ENCODE measurements around the gene SPATA9. TPM values are rescaled to one million over a fixed set of nuclear protein-coding genes. Genes with fewer than 3 reads are reported as not detected.

The SPATA9 gene
- total and polyA plus RNA-seq, 9 donors = 0.71 to 2.6 (median 1.7) TPM

DNA sequence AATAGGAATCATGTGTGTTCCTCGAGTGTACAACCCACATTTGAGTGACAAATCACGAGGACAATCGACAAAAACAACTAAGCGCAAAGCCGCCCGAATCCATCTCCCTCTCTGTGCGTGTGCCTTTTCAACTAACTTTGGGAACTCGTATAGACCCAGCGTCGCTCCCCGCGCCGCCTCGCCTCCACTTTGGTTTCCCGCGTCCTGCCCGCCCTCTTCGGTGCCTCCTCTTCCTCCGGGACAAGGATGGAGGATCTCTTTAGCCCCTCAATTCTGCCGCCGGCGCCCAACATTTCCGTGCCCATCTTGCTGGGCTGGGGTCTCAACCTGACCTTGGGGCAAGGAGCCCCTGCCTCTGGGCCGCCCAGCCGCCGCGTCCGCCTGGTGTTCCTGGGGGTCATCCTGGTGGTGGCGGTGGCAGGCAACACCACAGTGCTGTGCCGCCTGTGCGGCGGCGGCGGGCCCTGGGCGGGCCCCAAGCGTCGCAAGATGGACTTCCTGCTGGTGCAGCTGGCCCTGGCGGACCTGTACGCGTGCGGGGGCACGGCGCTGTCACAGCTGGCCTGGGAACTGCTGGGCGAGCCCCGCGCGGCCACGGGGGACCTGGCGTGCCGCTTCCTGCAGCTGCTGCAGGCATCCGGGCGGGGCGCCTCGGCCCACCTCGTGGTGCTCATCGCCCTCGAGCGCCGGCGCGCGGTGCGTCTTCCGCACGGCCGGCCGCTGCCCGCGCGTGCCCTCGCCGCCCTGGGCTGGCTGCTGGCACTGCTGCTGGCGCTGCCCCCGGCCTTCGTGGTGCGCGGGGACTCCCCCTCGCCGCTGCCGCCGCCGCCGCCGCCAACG lies 62.5 kb downstream of the SPATA9 start, which contains the start of gene GPR150:
Gene GPR150, plus strand, starts transcription at position 58 of the 840 bp plus-strand sequence. Its CDS starts 189 bp downstream, at position 247.
- DNase-seq = peak; percentile 60
- Histone ChIP-seq H3K27ac (ENCODE audit: low read length) (no peak within 1 kb of the TSS), H3K4me1 (ENCODE audit: control insufficient read depth, insufficient read depth, low read length) (peaks cover 12% of the 10 kb centered on the region), H3K4me3 (ENCODE audit: low read length) (peak within 1 kb of the TSS; percentile 49), H3K27me3 (ENCODE audit: control insufficient read depth, insufficient read depth, low read length) (peaks cover 15% of the 10 kb centered on the region), H3K9me3 (replicated peaks; ENCODE audit: control insufficient read depth, low read depth, low read length) (no peaks in the 10 kb centered on the region), H3K36me3 (ENCODE audit: control insufficient read depth, insufficient read depth, low read length) (no peaks in the 10 kb centered on the region)
- under 1% methylated on average over 84 of the region's 85 CpGs for WGBS (ENCODE audit: insufficient coverage)

DNA sequence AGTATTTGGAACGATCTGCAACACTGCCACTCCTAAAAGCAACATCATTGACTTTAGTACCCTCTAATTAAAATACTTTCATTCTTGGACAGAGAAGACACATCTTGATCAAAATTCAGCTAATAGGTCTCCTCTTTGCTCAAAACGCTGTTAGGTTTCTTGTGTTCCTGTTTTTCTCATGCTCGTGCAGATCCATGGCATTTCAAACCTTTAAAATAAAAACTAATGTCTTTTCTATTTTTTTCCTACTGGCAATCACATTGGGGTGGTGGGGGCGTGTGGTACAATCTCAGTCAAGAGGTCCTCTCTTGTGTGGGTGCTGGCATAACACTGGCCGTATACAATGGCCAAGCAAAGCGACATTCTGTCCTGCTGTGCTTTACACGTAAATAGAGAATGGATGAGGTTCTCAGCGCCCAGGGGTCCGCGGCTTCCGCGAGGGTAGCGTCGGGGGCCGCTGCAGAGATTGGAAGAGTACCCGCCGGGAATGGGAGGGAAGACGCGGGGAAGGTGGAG lies 63.2 kb downstream of the SPATA9 start:
- Histone ChIP-seq H3K9me3 (replicated peaks; ENCODE audit: control insufficient read depth, low read depth, low read length) (no peaks in the 10 kb centered on the region), H3K27ac (ENCODE audit: low read length) (no peak overlapping the region), H3K27me3 (ENCODE audit: control insufficient read depth, insufficient read depth, low read length) (peaks cover 15% of the 10 kb centered on the region), H3K4me3 (ENCODE audit: low read length) (peak overlapping the region; percentile 49), H3K36me3 (ENCODE audit: control insufficient read depth, insufficient read depth, low read length) (no peaks in the 10 kb centered on the region), H3K4me1 (ENCODE audit: control insufficient read depth, insufficient read depth, low read length) (peaks cover 12% of the 10 kb centered on the region)
- WGBS (ENCODE audit: insufficient coverage) = 22% methylated on average over 3 of the region's 19 CpGs
- no peak for DNase-seq

DNA sequence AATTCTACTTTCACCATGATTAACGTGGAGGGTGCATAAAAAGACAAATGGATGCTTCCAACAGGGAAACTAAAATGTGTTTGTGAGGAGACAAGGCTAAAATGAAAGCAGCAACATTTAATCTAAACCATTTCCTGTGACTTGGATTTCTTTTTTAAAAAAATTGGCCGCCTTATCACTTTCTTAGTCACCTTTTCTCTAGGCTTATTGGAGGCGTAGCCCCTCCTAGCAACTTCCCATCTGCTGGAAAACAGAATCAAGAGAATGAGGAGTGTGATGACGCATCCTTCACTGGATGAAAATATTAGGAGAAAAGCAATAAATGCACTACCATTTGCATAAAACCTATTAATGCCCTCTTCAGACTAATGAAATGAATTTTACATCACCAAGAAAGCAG lies 63.7 kb downstream of the SPATA9 start:
- Histone ChIP-seq H3K27ac (ENCODE audit: low read length) (no peak overlapping the region), H3K36me3 (ENCODE audit: control insufficient read depth, insufficient read depth, low read length) (no peaks in the 10 kb centered on the region), H3K9me3 (replicated peaks; ENCODE audit: control insufficient read depth, low read depth, low read length) (no peaks in the 10 kb centered on the region), H3K4me3 (ENCODE audit: low read length) (no peak overlapping the region), H3K4me1 (ENCODE audit: control insufficient read depth, insufficient read depth, low read length) (peaks cover 12% of the 10 kb centered on the region), H3K27me3 (ENCODE audit: control insufficient read depth, insufficient read depth, low read length) (peaks cover 15% of the 10 kb centered on the region)
- no CpG with 5 or more reads among the region's 4 CpGs for WGBS (ENCODE audit: insufficient coverage)
- DNase-seq = no peak

DNA sequence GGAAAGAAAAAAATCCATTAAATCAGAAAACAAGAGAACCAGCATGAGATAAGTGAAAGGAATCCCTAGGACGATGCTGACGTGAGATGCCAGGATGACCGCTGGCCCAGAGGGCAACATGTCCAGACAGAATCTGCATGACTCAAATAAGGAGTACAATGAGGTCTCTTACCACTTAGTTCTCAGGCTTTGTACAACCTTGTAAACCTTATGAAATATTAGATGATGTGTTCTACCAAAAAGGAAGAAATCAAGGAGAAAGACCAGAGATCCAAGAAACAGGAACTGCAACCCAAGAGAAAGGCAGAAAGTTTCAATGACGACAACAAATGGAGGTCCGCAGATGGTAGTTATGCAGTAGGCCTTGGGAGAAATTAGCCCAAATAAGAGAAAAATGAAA lies 65.7 kb downstream of the SPATA9 start:
- H3K4me1 ChIP-seq (ENCODE audit: control insufficient read depth, insufficient read depth, low read length) = peaks cover 12% of the 10 kb centered on the region
- no peak overlapping the region for H3K27ac ChIP-seq (ENCODE audit: low read length)
- peaks cover 13% of the 10 kb centered on the region for H3K27me3 ChIP-seq (ENCODE audit: control insufficient read depth, insufficient read depth, low read length)
- no peak for DNase-seq
- H3K36me3 ChIP-seq (ENCODE audit: control insufficient read depth, insufficient read depth, low read length) = no peaks in the 10 kb centered on the region
- WGBS (ENCODE audit: insufficient coverage) = 72% methylated on average over 5 of the region's 5 CpGs
- H3K9me3 ChIP-seq (replicated peaks; ENCODE audit: control insufficient read depth, low read depth, low read length) = peaks cover 2% of the 10 kb centered on the region
- no peak overlapping the region for H3K4me3 ChIP-seq (ENCODE audit: low read length)

DNA sequence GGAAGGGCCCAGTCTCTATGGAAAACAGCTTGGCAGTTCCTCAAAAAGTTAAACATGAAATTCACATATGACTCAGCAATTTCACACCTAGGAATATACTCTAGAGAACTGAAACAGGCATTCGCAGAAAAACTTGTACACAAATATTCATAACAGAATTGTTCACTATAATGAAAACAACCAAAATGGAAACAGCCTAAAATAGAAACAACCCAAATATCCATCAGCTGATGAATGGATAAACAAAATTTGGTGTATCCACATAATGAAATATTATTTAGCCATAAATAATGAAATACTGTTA lies 67.7 kb downstream of the SPATA9 start:
- Histone ChIP-seq H3K4me1 (ENCODE audit: control insufficient read depth, insufficient read depth, low read length) (peaks cover 6% of the 10 kb centered on the region), H3K4me3 (ENCODE audit: low read length) (no peak overlapping the region), H3K36me3 (ENCODE audit: control insufficient read depth, insufficient read depth, low read length) (no peaks in the 10 kb centered on the region), H3K27ac (ENCODE audit: low read length) (no peak overlapping the region), H3K27me3 (ENCODE audit: control insufficient read depth, insufficient read depth, low read length) (peaks cover 6% of the 10 kb centered on the region), H3K9me3 (replicated peaks; ENCODE audit: control insufficient read depth, low read depth, low read length) (peaks cover 2% of the 10 kb centered on the region)
- DNase-seq = no peak
- no CpG with 5 or more reads among the region's 1 CpG for WGBS (ENCODE audit: insufficient coverage)

- H3K27me3 ChIP-seq (ENCODE audit: control insufficient read depth, insufficient read depth, low read length) = no peaks in the 10 kb centered on the region
- DNase-seq = no peak
- no CpG with 5 or more reads among the region's 1 CpG for WGBS (ENCODE audit: insufficient coverage)
- H3K9me3 ChIP-seq (replicated peaks; ENCODE audit: control insufficient read depth, low read depth, low read length) = peaks cover 2% of the 10 kb centered on the region
- H3K4me3 ChIP-seq (ENCODE audit: low read length) = no peak overlapping the region
- no peak overlapping the region for H3K27ac ChIP-seq (ENCODE audit: low read length)
- no peaks in the 10 kb centered on the region for H3K4me1 ChIP-seq (ENCODE audit: control insufficient read depth, insufficient read depth, low read length)
- H3K36me3 ChIP-seq (ENCODE audit: control insufficient read depth, insufficient read depth, low read length) = no peaks in the 10 kb centered on the region
Measured at GRCh38 chr5:95613514-95613913, 69.3 kb downstream of the SPATA9 start.

- Histone ChIP-seq H3K27ac (ENCODE audit: low read length) (no peak overlapping the region), H3K4me3 (ENCODE audit: low read length) (no peak overlapping the region), H3K36me3 (ENCODE audit: control insufficient read depth, insufficient read depth, low read length) (no peaks in the 10 kb centered on the region), H3K4me1 (ENCODE audit: control insufficient read depth, insufficient read depth, low read length) (no peaks in the 10 kb centered on the region), H3K9me3 (replicated peaks; ENCODE audit: control insufficient read depth, low read depth, low read length) (peaks cover 2% of the 10 kb centered on the region), H3K27me3 (ENCODE audit: control insufficient read depth, insufficient read depth, low read length) (no peaks in the 10 kb centered on the region)
- no peak for DNase-seq
- no CpG with 5 or more reads among the region's 3 CpGs for WGBS (ENCODE audit: insufficient coverage)
Measured at GRCh38 chr5:95611396-95611795, 71.4 kb downstream of the SPATA9 start.

- WGBS (ENCODE audit: insufficient coverage) = no CpG with 5 or more reads among the region's 7 CpGs
- Histone ChIP-seq H3K4me3 (ENCODE audit: low read length) (no peak overlapping the region), H3K4me1 (ENCODE audit: control insufficient read depth, insufficient read depth, low read length) (no peaks in the 10 kb centered on the region), H3K27me3 (ENCODE audit: control insufficient read depth, insufficient read depth, low read length) (no peaks in the 10 kb centered on the region), H3K27ac (ENCODE audit: low read length) (no peak overlapping the region), H3K36me3 (ENCODE audit: control insufficient read depth, insufficient read depth, low read length) (no peaks in the 10 kb centered on the region), H3K9me3 (replicated peaks; ENCODE audit: control insufficient read depth, low read depth, low read length) (peaks cover 2% of the 10 kb centered on the region)
- no peak for DNase-seq
Measured at GRCh38 chr5:95610546-95610945, 72.2 kb downstream of the SPATA9 start.

- H3K36me3 ChIP-seq (ENCODE audit: control insufficient read depth, insufficient read depth, low read length) = no peaks in the 10 kb centered on the region
- H3K4me3 ChIP-seq (ENCODE audit: low read length) = no peak overlapping the region
- WGBS (ENCODE audit: insufficient coverage) = 100% methylated on average over 1 of the region's 3 CpGs
- no peak for DNase-seq
- H3K27me3 ChIP-seq (ENCODE audit: control insufficient read depth, insufficient read depth, low read length) = no peaks in the 10 kb centered on the region
- no peaks in the 10 kb centered on the region for H3K4me1 ChIP-seq (ENCODE audit: control insufficient read depth, insufficient read depth, low read length)
- peaks cover 2% of the 10 kb centered on the region for H3K9me3 ChIP-seq (replicated peaks; ENCODE audit: control insufficient read depth, low read depth, low read length)
- no peak overlapping the region for H3K27ac ChIP-seq (ENCODE audit: low read length)
Measured at GRCh38 chr5:95609711-95610110, 73.1 kb downstream of the SPATA9 start.

Data from muscle of leg (tissue), 11 donors.